H9 (cell line): ENCODE measurements around the gene AFAP1L1. TPM values are rescaled to one million over a fixed set of nuclear protein-coding genes. Genes with fewer than 3 reads are reported as not detected.

Source experiments
- DNase-seq: peaks from one replicate; pipeline ENCODE4 v3.0.0-alpha.2; 2017
- H2AFZ ChIP-seq: one replicate; pipeline ENCODE4 v1.6.1; 2013; ENCODE audit warnings: mild to moderate bottlenecking, low read length, control low read depth, moderate library complexity
- H2AK5ac ChIP-seq: 2 replicates; pipeline ENCODE4 v1.6.1; 2013; ENCODE audit warnings: low read length, control low read depth, mixed read lengths; ENCODE audit not compliant: insufficient read length
- H2BK120ac ChIP-seq: one replicate; pipeline ENCODE4 v1.6.1; 2013; ENCODE audit warnings: low read depth, mild to moderate bottlenecking, low read length, control low read depth, inconsistent platforms; ENCODE audit not compliant: poor library complexity, severe bottlenecking
- H2BK12ac ChIP-seq: 2 replicates; pipeline ENCODE4 v1.6.1; 2013; ENCODE audit warnings: low read length, control low read depth, mixed read lengths, low read depth; ENCODE audit not compliant: insufficient read length
- H2BK15ac ChIP-seq: 2 replicates; pipeline ENCODE4 v1.6.1; 2013; ENCODE audit warnings: low read depth, low read length, control low read depth
- H2BK20ac ChIP-seq: one replicate; pipeline ENCODE4 v1.6.1; 2013; ENCODE audit warnings: low read depth, mild to moderate bottlenecking, low read length, control low read depth, inconsistent platforms; ENCODE audit not compliant: poor library complexity, severe bottlenecking
- H2BK5ac ChIP-seq: 2 replicates; pipeline ENCODE4 v1.6.1; 2013; ENCODE audit warnings: low read length, control low read depth, mixed read lengths; ENCODE audit not compliant: insufficient read length
- H3K14ac ChIP-seq: 2 replicates; pipeline ENCODE4 v1.6.1; 2013; ENCODE audit warnings: low read length, control low read depth; ENCODE audit not compliant: insufficient read depth
- H3K18ac ChIP-seq: 2 replicates; pipeline ENCODE4 v1.6.1; 2013; ENCODE audit warnings: low read depth, mild to moderate bottlenecking, mixed read lengths, low read length, control low read depth; ENCODE audit not compliant: insufficient read length
- H3K23ac ChIP-seq: 2 replicates; pipeline ENCODE4 v1.6.1; 2013; ENCODE audit warnings: low read length, control low read depth, mixed read lengths, low read depth; ENCODE audit not compliant: insufficient read length
- H3K23me2 ChIP-seq: 2 replicates; pipeline ENCODE4 v1.6.1; 2013; ENCODE audit warnings: low read depth, mild to moderate bottlenecking, mixed read lengths, low read length, control low read depth; ENCODE audit not compliant: insufficient read length, poor library complexity, severe bottlenecking
- H3K27ac ChIP-seq: 2 replicates; pipeline ENCODE4 v1.5.1; 2013; ENCODE audit warnings: low read length, control low read depth, mixed read lengths, low read depth; ENCODE audit not compliant: insufficient read length
- H3K27me3 ChIP-seq: 2 replicates; pipeline ENCODE4 v1.6.1; 2013; ENCODE audit warnings: low read length, control low read depth, inconsistent platforms; ENCODE audit not compliant: insufficient read depth
- H3K4ac ChIP-seq: 2 replicates; pipeline ENCODE4 v1.6.1; 2013; ENCODE audit warnings: low read depth, mild to moderate bottlenecking, control low read depth, inconsistent platforms, low read length, moderate library complexity
- H3K4me1 ChIP-seq: 2 replicates; pipeline ENCODE4 v1.6.1; 2013; ENCODE audit warnings: low read length, control low read depth, inconsistent platforms; ENCODE audit not compliant: insufficient read depth
- H3K4me2 ChIP-seq: 2 replicates; pipeline ENCODE4 v1.6.1; 2013; ENCODE audit warnings: low read length, control low read depth, mixed read lengths; ENCODE audit not compliant: insufficient read length, insufficient read depth
- H3K56ac ChIP-seq: 2 replicates; pipeline ENCODE4 v1.6.1; 2013; ENCODE audit warnings: low read depth, mild to moderate bottlenecking, mixed read lengths, low read length, control low read depth; ENCODE audit not compliant: insufficient read length
- H3K79me1 ChIP-seq: 2 replicates; pipeline ENCODE4 v1.6.1; 2013; ENCODE audit warnings: low read depth, mild to moderate bottlenecking, moderate library complexity, low read length, control low read depth, inconsistent platforms; ENCODE audit not compliant: insufficient read depth, poor library complexity, severe bottlenecking
- H3K79me2 ChIP-seq: 2 replicates; pipeline ENCODE4 v1.6.1; 2013; ENCODE audit warnings: low read length, control low read depth, inconsistent platforms; ENCODE audit not compliant: insufficient read depth
- H3K9ac ChIP-seq: 2 replicates; pipeline ENCODE4 v1.6.1; 2013; ENCODE audit warnings: low read length, control low read depth, mixed read lengths; ENCODE audit not compliant: insufficient read length; ENCODE audit errors: extremely low read depth
- H3K9me3 ChIP-seq: one replicate; pipeline ENCODE4 v1.6.1; 2013; ENCODE audit warnings: low read depth, low read length, inconsistent platforms; ENCODE audit not compliant: control insufficient read depth
- H3T11ph ChIP-seq: one replicate; pipeline ENCODE4 v1.6.1; 2013; ENCODE audit warnings: mild to moderate bottlenecking, low read length, control low read depth, inconsistent platforms
- H4K20me1 ChIP-seq: one replicate; pipeline ENCODE4 v1.6.1; 2013; ENCODE audit not compliant: control insufficient read depth, insufficient read length, insufficient read depth
- H4K5ac ChIP-seq: 2 replicates; pipeline ENCODE4 v1.6.1; 2013; ENCODE audit warnings: low read depth, mild to moderate bottlenecking, mixed read lengths, low read length, control low read depth; ENCODE audit not compliant: insufficient read length
- H4K8ac ChIP-seq: replicated peaks from 2 replicates; pipeline ENCODE4 v1.6.1; 2013; ENCODE audit warnings: low read length, control low read depth, mixed read lengths, low read depth; ENCODE audit not compliant: insufficient read length
- H4K91ac ChIP-seq: 2 replicates; pipeline ENCODE4 v1.6.1; 2013; ENCODE audit warnings: low read depth, mild to moderate bottlenecking, moderate library complexity, mixed read lengths, low read length, control low read depth; ENCODE audit not compliant: insufficient read length
- H3K27ac Mint-ChIP-seq, 3 experiments: 2 replicates in 2 of 3; 3 replicates in 1 of 3; pipeline ENCODE4 v1.8.0; 2020 to 2021; ENCODE audit warnings: mixed read lengths in 3 of 3, mild to moderate bottlenecking in 1 of 3, moderate library complexity in 1 of 3
- H3K27me3 Mint-ChIP-seq: 2 replicates; pipeline ENCODE4 v1.8.0; 2021; ENCODE audit warnings: low read depth, mild to moderate bottlenecking, moderate library complexity, mixed read lengths
- H3K36me3 Mint-ChIP-seq, 3 experiments: 2 replicates in 2 of 3; 3 replicates in 1 of 3; pipeline ENCODE4 v1.8.0; 2020 to 2021; ENCODE audit warnings: low read depth in 3 of 3, mixed read lengths in 3 of 3; ENCODE audit not compliant: insufficient read depth in 1 of 3
- H3K4me1 Mint-ChIP-seq, 2 experiments: 2 replicates each; pipeline ENCODE4 v1.8.0; 2020; ENCODE audit warnings: mixed read lengths in 2 of 2
- H3K4me3 Mint-ChIP-seq, 2 experiments: 2 replicates in 1 of 2; 3 replicates in 1 of 2; pipeline ENCODE4 v1.8.0; 2020 to 2021; ENCODE audit warnings: mild to moderate bottlenecking in 2 of 2, mixed read lengths in 2 of 2, moderate library complexity in 1 of 2
- H3K9me3 Mint-ChIP-seq, 2 experiments: 2 replicates in 1 of 2; 3 replicates in 1 of 2; pipeline ENCODE4 v1.8.0; 2020; ENCODE audit warnings: mild to moderate bottlenecking in 2 of 2, mixed read lengths in 2 of 2, moderate library complexity in 1 of 2
- WGBS: extraction: QIAGEN DNeasy Blood & Tissue Kit; methylation state at CpG from one replicate; pipeline ENCODE4 v1.1.7; 2013; ENCODE audit warnings: missing lambda C conversion rate, low lambda C conversion rate, mixed read lengths; ENCODE audit not compliant: insufficient read length; ENCODE audit errors: extremely low coverage; 5-methylcytosine and 5-hydroxymethylcytosine counted together
- long read RNA-seq: library from polyadenylated mRNA; unstranded; transcript quantifications from one replicate; pipeline ENCODE4 v2.0.0, GENCODE V29; 2020
- total RNA-seq: library from RNA; stranded (reverse); gene quantifications from 2 replicates; pipeline ENCODE4 v1.2.1, GENCODE V29; 2021
- TF ChIP-seq, protein P1 (sequence below): fragments of 200-600 bp; sonication (generic); conservative IDR thresholded peaks from 3 replicates; pipeline ENCODE4 v1.8.0; 2021; ENCODE audit warnings: antibody characterized with exemption, mild to moderate bottlenecking

Gene AFAP1L1
- 1.8 and 2.0 TPM in 2 replicates for total RNA-seq
- long read RNA-seq, full-length matches to known transcripts, result 5 of 11 reads
- long read RNA-seq, partial matches to known transcripts, result 3 of 11 reads
- long read RNA-seq, other reads (novel, unspliced or antisense), result 3 of 11 reads

DNA sequence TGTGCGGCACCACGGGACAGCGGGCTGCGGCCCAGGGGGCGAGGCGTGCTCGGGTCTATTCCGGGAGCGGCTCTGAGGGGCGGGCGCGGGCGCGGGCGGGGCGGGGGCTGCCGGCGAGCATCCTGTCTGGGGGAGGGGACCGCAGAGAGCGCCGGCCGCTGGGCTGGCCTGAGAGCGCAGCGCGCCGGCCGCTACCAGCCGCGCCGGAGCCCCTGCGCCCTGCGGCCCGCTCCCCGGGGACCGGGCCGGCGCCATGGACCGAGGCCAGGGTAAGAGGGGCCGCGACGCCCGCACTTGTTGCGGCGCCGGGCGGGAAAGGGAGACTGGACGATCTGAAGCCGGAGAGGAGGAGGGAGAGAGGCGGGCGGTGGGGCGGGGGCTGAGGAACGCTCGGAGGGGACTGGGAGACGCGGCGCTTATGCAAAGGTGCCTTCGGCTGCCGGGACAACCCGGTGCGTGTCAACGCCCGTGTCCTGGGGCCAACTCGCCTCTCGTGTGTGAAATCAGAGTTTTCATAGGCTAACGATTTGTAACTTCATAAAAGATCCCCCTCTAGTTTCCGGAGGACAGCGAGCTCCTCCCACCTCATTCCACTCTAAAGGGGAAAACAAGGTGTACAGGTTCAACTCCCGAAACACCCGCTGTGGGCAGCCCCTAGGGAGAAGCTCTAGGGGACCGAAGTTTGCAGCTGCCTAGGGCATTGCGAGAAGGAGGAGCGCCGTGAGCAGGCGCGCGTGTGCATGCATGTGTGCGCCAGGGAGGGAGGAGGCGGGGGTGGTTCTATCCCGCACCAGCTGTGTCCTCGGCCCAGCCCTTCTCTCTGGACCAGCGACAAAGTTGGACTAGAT is at the start of gene AFAP1L1:
Gene AFAP1L1 (plus strand): TSS at position 144 of the 848 bp plus-strand sequence. CDS start 110 bp downstream, at position 254.
- Histone ChIP-seq H2BK120ac (no peak within 1 kb of the TSS), H2AFZ (peak within 1 kb of the TSS; percentile 79)

More for the DNA sequence above, at the start of gene AFAP1L1:
- no peak within 1 kb of the TSS for H3K4ac ChIP-seq
- no peaks in the 10 kb centered on the region for H3K79me2 ChIP-seq
- peaks cover 8% of the 10 kb centered on the region for H3K23me2 ChIP-seq
- H4K20me1 ChIP-seq, result no peaks in the 10 kb centered on the region
- no peak within 1 kb of the TSS for H2BK5ac ChIP-seq
- no peak within 1 kb of the TSS for H3K56ac ChIP-seq
- no peak within 1 kb of the TSS for H4K8ac ChIP-seq
- H3K4me2 ChIP-seq, result peak within 1 kb of the TSS; percentile 59
- Mint-ChIP-seq H3K4me1 (peaks cover 19 to 24% of the 10 kb centered on the region in 2 experiments), H3K27ac (no peak within 1 kb of the TSS), H3K9me3 (no peaks in the 10 kb centered on the region; a peak in 1 of 5 replicates), H3K36me3 (no peaks in the 10 kb centered on the region), H3K27me3 (peaks cover 59% of the 10 kb centered on the region), H3K4me3 (peak within 1 kb of the TSS; percentile 80 to 95)
- no peak within 1 kb of the TSS for H3K23ac ChIP-seq
- H2BK20ac ChIP-seq, result no peak within 1 kb of the TSS
- H3K9me3 ChIP-seq, result no peaks in the 10 kb centered on the region
- no peak within 1 kb of the TSS for H3K9ac ChIP-seq
- H4K5ac ChIP-seq, result no peak within 1 kb of the TSS
- H4K91ac ChIP-seq, result no peak within 1 kb of the TSS
- no peak within 1 kb of the TSS for H3T11ph ChIP-seq
- peak within 1 kb of the TSS; percentile 31 for H3K18ac ChIP-seq
- peak within 1 kb of the TSS; percentile 42; the same call in 1 of the 2 replicates for H2BK15ac ChIP-seq
- no peaks in the 10 kb centered on the region for H3K79me1 ChIP-seq
- WGBS, result no CpG with 5 or more reads among the region's 81 CpGs
- no peak within 1 kb of the TSS for H3K27ac ChIP-seq
- no peak within 1 kb of the TSS for H2AK5ac ChIP-seq
- H3K14ac ChIP-seq, result 0 out of 2 replicates have a peak within 1 kb of the TSS, but pooled peaks have one; percentile 27
- no peaks in the 10 kb centered on the region; the same call in 1 of the 2 replicates for H3K4me1 ChIP-seq
- peak; percentile 59 for DNase-seq
- H2BK12ac ChIP-seq, result no peak within 1 kb of the TSS
- TF ChIP-seq, protein P1, sequence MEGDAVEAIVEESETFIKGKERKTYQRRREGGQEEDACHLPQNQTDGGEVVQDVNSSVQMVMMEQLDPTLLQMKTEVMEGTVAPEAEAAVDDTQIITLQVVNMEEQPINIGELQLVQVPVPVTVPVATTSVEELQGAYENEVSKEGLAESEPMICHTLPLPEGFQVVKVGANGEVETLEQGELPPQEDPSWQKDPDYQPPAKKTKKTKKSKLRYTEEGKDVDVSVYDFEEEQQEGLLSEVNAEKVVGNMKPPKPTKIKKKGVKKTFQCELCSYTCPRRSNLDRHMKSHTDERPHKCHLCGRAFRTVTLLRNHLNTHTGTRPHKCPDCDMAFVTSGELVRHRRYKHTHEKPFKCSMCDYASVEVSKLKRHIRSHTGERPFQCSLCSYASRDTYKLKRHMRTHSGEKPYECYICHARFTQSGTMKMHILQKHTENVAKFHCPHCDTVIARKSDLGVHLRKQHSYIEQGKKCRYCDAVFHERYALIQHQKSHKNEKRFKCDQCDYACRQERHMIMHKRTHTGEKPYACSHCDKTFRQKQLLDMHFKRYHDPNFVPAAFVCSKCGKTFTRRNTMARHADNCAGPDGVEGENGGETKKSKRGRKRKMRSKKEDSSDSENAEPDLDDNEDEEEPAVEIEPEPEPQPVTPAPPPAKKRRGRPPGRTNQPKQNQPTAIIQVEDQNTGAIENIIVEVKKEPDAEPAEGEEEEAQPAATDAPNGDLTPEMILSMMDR, result no peak
- H3K27me3 ChIP-seq, result peaks cover 7% of the 10 kb centered on the region; the same call in 1 of the 2 replicates
